Liver (tissue), 3 donors: ENCODE results near the gene SLC9A4.

Experiments
- CTCF ChIP-seq: fragments of 150-350 bp; IDR thresholded peaks from 2 replicates; pipeline ENCODE4 v1.5.1; 2017; ENCODE audit warnings: improper control_type of control experiment, low read depth, low read length; ENCODE audit not compliant: missing input control
- EGR1 ChIP-seq, 2 donors: IDR thresholded peaks; 2 replicates each; pipeline ENCODE4 v1.6.1; 2016 to 2018; ENCODE audit warnings: antibody characterized with exemption in 2 of 2, low read depth in 2 of 2
- FOXA1 ChIP-seq: IDR thresholded peaks from 2 replicates; pipeline ENCODE4 v1.6.1; 2016; ENCODE audit warnings: antibody characterized with exemption
- GABPA ChIP-seq, 2 donors: IDR thresholded peaks in 1 of 2; conservative IDR thresholded peaks in 1 of 2; 2 replicates each; pipeline ENCODE4 v1.6.1; 2016; ENCODE audit warnings: antibody characterized with exemption in 2 of 2, mild to moderate bottlenecking in 1 of 2, moderate library complexity in 1 of 2
- RAD21 ChIP-seq, 2 donors: IDR thresholded peaks; 2 replicates each; pipeline ENCODE4 v1.6.1; 2016; ENCODE audit warnings: antibody characterized with exemption in 2 of 2, mild to moderate bottlenecking in 2 of 2
- REST ChIP-seq: IDR thresholded peaks from 2 replicates; pipeline ENCODE4 v1.6.1; 2016; ENCODE audit warnings: antibody characterized with exemption, mild to moderate bottlenecking
- donor health status: healthy.
- donor health status: healthy.

- no peak for TF ChIP-seq CTCF
- TF ChIP-seq FOXA1: no peak
- no peak for TF ChIP-seq EGR1 (IDR thresholded peaks at IDR 0.05; ENCODE audit: low read depth in 2 of 2)
- no peak for TF ChIP-seq REST
- no peak for TF ChIP-seq GABPA (IDR thresholded peaks at IDR 0.05 in 1 of 2, conservative IDR thresholded peaks at IDR 0.05 in 1 of 2)
- TF ChIP-seq RAD21 (IDR thresholded peaks at IDR 0.05): no peak
Measured at GRCh38 chr2:102424754-102425153, 48.3 kb upstream of the SLC9A4 start.
